NT2/D1 (cell line): ENCODE results near the gene PFKP.

Experiments
- SUZ12 ChIP-seq: IDR thresholded peaks from 2 replicates; pipeline ENCODE4 v1.6.1; 2011; ENCODE audit not compliant: insufficient read length, insufficient read depth; ENCODE audit errors: extremely low read depth
- YY1 ChIP-seq: IDR thresholded peaks from 2 replicates; pipeline ENCODE4 v1.6.1; 2011; ENCODE audit not compliant: insufficient read length, insufficient read depth
- ZNF274 ChIP-seq: IDR thresholded peaks from 2 replicates; pipeline ENCODE4 v1.6.1; 2011; ENCODE audit warnings: mild to moderate bottlenecking, low read depth, low read length

DNA sequence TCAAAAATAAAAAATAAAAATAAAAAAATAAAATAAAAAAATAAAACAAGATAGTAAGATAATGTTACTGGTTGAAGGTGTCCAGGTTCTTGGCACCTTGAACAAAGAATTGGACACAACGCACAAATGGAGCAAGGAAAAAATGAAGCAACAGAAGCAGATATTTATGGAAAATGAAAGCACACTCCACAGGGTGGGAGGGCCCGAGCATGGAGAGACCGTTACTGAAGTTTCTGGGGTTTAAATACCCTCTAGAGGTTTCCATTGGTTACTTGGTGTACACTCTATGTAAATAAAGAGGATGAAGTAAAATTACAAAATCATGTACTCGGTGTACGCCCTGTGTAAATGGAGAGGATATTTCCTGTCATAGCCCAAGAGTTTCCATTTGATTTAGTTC, 15.7 kb upstream of the PFKP start:
- TF ChIP-seq ZNF274 (no peak), YY1 (no peak), SUZ12 (no peak)
